ENCODE data around the gene DIPK1B. TPM values are rescaled to one million over a fixed set of nuclear protein-coding genes. Genes with fewer than 3 reads are reported as not detected.
"Not testable (repeated sequence)": the region's sequence is repeated elsewhere in the genome, so short reads cannot be mapped to it uniquely, and the experiment has no call there.

DIPK1B gene
- total RNA-seq, 1 donor from 2014 or later = 25.1 TPM

DNA sequence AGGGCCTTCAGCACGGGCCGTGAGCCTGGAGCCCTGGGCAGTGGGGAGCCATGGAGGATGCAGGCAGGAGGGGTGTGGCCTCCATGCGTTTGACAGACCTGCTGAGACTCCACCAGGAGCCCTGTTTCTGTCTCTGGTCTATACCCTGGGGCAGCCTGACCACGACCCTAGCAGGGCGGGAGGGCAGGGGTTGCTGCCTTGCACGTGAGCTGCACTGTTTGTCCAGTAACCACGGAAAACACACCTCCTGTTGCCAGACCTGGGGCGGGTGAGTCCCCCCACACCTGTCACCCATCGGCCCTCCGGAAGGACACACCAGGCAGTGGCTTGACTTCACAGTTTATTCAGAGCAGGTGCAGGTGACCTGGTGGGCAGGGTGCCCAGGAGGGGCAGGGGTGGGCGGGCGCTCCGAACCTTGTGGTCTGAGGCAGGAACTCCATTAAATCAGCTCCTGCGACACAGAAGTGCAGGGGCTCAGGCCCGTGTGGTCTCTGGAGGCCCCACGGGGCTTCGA, 41.7 kb downstream of the DIPK1B start:
- DNase-seq = no peak

DNA sequence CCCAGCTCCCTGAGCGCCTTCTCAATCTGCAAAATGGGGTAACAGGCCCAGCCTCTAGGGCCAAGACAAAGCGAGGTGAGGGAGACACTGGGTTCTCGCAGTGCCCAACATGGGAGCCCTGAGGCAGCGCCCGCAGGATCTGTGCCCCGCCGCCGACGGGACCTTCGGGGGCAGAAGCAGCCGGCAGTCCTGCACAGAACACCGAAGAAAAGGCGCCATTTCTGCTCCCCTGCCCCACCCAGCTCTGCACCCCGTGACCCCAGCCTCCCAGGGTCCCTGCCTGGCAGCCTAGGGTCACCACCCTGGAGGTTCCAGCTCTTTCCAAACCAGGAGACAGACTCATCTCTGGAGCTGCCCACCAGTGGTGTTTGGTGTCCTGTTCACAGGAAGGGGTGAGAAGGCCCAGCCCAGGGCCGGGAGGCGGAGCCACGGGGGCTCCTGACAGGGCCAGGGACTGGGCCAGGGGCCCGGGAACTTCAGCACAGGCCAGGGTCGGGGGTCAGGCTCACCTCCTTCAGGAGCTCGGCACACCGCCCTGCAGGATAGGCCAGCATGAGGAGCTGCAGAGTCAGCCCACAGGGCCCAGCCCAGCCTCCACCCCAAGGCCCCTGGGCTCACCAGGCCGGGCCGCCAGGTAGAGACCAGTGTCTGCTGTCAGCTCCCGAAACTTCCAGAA, 42.4 kb downstream of the DIPK1B start:
- DNase-seq = no peak

DNA sequence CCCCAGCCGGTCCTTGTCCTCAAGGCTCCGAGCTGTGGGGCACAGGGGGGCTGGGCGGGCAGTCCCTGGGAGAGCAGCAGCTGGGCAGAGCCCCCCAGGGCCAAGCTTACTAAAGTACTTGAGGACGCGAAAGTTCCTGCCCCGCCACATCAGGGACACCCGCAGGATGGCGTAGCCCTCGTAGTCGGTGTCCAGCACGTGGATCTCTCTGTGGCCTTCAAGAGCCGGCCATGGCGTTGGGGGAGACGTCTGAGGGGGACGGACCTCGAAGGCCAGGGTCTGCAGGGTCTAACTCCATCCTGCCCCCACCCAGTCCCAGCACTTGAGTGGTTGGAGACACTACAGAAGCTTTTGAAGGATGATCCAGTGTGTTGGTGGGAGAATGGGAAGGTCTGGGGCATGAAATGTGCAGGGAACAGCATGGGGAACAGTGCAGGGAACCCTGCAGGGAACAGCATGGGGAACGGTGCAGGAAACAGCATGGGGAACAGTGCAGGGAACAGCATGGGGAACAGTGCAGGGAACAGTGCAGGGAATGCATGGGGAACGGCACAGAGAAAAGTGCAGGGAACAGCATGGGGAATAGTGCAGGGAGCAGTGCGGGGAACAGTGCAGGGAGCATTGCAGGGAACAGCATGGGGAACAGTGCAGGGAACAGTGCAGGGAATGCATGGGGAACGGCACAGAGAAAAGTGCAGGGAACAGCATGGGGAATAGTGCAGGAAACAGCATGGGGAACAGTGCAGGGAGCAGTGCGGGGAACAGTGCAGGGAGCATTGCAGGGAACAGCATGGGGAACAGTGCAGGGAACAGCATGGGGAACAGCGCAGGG, 43.1 kb downstream of the DIPK1B start:
- DNase-seq = not testable (repeated sequence)

DNA sequence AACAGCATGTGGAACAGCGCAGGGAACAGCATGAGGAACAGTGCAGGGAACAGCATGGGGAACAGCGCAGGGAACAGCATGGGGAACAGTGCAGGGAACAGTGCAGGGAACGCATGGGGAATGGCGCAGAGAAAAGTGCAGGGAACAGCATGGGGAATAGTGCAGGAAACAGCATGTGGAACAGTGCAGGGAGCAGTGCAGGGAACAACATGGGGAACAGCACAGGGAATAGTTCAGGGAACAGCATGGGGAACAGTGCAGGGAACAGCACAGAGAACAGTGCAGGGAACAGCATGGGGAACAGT, 43.7 kb downstream of the DIPK1B start:
- no peak for DNase-seq

DNA sequence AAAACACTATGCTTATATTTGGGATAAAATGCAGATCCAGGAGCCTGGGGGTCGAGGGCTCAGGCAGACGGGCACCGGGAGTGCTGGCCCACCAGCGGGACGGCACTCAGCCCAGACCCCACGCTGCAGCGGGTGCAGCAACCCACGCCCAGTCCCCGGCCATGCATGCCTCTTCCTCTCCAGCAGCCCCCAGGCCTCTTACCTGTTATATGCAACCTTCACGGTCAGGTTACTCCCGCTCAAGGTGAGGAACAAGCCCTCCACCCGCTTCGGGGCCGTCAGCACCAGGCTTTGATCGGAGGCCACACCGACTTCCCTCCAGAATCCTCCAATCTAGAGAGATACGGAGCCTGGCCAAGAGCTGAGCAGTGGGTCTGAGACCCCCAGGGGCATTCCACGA, 44.5 kb downstream of the DIPK1B start:
- DNase-seq = no peak

DNA sequence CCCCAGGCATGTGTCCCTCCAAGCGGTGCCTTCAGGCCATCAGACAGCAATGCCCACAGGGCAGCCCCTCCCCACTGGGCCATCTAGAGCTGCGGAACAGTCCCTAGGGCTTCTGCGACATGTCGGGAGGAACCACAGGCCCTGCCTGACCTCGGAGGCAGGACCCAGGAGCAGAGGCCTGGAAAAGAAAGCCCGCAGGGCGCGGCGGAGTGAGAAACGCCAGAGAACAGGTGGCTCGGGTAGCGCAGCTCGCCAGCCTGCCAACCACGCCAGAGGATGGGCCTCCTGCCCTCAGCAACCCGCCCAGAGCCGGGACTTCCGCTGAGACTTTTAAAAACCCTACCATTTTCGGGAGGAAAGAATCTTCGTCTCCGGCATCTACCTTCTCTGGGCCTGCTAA, 45.0 kb downstream of the DIPK1B start:
- no peak for DNase-seq

DNA sequence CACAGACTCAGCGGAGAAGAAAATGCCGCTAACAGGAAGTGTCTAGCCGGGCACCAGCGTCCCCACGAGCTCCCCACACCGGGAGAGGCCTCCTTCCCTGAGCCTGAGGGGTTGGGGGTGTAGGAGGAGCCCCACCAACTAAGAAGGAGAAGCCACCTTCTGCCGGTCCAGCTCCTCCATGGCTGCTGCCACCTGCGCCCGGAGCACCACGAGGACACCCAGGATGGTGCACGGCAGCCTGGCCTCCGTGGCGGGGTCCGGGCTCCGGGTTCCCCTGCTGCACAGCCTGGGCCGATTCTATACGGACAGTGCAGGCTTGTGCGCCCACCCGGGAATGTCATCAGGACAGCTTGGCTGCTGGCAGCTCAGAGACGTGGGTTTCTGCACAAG, 45.4 kb downstream of the DIPK1B start:
- no peak for DNase-seq

DNA sequence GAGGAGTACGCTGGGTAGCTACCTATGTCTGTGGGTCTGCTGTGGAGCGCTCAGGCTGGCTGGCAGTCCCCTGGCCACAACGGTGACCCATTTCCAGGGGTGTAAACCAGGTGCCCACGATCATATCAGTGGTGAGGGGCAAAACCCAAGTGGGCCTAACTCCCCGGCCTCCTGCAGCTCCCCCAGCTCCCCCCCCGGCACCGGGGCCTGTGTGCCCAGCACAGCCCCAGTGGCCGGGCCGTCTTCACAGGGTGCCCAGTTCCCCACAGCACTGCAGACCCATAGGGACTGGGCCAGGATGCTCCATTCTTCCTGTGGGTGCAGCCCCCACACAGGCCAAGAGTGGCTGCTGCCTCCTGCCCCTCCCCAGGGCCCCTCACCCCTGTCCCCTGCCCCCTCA, 46.6 kb downstream of the DIPK1B start:
- DNase-seq = no peak

DNA sequence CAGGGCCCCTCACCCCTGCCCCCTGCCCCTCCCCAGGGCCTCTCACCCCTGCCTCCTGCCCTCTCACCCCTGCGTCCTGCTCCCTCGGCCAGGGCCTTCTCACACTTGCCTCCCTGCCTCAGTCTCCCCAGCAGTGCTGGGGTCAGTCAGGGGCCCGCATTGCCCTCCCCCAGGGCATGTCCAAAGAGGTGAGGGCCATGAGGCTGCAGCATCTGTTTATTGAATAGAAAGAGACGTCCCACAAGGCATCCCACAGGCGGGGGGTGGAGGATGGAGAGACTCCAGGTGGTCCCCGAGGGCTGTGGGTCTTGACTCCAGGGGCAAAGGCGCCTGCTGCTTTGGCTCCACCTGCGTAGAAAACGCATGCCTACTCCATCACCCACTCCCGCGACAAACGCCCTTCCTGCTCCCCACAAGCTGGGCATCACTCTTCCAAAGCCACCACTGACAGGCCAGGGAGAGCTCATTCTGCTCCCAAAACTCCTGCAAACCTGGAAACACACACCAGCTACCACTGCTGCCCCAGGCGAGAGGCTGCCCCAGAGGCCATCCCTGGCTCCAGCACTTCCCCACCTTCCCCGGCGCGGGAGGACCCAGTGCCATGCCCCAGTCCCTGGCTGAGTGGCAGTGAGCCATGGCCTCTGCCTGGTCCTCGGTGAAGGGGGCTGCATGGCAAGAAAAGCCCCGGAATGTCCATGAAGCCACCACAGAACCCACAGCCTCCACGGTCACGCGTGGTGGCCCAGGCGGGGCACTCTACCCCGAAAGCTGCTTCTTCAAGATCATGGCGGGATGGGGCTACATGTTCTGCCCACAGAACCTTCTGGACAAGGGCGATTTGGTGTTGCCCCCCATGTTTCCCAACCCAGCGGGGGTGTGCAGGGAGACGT, 47.3 kb downstream of the DIPK1B start:
- no peak for DNase-seq

DNA sequence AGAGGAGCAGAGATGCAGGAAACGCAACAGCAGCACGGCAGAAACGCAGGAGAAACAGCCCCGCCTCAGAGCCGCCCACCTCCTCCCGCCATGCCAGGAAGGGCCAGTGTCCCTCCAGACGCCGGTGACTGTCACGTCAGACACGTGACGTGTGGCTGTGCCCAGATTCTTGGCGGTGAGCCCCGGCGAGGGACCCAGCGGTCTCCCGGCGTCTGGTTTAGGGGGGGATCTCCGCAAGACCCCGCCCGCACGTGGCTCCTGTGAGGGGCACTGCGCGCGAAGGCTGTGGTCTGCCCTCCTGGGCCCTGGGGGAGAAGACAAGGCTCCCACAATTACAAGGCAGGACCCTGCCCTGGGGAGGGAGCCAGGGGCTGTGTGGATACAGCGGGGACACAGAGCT, 48.1 kb downstream of the DIPK1B start:
- DNase-seq = no peak

DNA sequence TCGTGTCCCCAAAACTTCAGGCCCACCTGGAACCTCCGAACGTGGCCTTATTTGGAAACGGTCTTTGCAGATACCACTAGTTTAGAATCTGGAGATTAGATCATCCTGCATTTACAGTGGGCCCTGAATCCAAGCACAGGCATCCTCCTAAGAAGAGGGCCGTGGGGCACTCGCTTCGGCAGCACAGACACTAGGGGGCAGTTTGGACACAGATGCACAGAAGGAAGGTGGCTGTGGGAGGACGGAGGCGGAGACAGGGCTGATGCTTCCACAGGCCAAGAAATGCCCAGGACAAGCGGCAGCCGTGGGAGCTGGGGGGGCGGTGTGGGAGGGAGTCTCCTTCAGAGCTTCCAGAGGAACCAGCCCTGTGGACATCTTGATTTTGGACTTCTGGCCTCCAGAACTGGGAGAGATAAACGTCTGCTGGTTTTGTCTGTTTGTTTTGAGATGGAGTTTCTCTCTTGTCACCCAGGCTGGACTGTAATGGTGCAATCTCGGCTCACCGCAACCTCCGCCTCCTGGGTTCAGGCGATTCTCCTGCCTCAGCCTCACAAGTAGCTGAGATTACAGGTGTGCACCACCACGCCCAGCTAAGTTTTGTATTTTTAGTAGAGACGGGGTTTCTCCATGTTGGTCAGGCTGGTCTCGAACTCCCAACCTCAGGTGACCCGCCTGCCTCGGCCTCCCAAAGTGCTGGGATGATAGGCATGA, 48.6 kb downstream of the DIPK1B start:
- DNase-seq = peak; percentile 71

DNA sequence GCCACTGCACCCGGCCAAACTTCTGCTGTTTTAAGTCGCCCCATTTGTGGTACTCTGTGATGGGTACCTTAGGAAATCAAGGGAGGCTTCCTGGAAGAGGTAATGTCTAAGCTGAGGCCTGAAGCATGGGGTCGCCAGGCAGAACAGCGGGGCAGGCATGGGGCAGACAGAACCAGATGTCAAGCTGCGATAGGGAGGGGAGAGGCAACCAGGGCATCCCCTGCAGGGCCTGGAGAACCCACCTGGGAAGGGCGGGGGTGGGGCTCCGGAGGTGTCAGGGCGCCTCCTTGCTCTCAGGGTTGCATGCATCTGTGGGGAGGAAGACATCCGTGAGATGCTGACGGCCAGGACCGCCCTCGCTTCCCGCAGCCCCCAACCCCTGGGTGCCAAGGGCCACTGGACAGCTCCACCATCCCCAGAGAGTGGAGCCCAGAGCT, 49.2 kb downstream of the DIPK1B start:
- no peak for DNase-seq

DNA sequence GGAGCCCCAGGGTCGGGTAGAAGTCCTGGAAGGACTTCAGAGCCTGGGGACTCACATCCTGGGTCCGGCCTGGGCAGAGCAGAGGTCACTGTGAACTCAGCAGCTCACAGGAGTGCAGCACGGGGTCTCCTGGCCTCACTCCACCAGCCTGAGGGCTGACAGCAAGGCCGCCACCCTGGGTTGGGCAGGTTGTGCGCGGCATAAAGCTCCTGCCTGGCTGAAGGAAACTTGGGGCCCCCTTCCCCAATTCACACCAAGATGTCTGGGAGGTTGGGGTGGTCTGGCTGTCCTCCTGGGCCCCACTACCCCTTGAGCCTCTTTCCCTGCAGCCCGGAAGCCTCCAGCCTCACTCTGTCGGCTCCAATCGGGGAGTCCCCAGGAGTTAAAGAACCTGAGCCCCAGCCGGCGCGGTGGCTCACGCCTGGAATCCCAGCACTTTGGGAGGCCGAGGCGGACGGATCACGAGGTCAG, 49.9 kb downstream of the DIPK1B start:
- DNase-seq = no peak

DNA sequence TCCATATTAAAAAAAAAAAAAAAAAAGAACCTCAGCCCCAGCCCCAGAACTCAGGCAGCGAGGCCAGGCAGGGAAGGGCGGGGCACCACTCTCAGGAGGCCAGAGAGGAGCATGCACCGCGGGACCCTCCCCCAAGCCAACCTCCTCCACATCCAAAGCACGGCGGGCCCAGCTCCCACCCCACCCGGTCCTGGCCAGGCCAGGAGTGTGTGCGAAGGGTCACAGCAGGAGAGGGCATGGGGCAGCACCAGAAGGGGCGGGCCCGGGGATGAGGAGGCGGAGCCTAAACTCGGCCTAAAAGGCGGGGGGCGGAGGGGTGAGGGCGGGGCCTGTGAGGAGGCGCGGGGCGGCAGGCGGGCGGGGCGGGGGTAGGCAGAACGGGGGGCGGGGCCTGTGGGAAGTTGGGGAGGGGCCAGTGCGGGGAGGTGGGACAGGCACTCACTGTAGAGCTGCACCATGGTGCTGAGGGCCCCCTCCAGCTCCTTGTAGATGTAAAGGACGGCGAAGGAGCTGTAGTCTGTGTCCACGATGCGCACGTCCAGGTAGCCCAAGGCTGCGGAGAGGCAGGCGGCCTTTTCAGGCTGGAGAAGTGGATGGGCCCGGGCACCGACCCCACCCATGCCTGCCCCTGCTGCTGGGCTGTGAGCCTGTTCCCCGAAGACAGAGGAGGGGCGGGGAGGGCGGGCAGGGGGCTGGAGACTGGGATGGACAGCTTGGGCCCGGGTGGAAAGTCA, 50.7 kb downstream of the DIPK1B start:
- DNase-seq = no peak

DNA sequence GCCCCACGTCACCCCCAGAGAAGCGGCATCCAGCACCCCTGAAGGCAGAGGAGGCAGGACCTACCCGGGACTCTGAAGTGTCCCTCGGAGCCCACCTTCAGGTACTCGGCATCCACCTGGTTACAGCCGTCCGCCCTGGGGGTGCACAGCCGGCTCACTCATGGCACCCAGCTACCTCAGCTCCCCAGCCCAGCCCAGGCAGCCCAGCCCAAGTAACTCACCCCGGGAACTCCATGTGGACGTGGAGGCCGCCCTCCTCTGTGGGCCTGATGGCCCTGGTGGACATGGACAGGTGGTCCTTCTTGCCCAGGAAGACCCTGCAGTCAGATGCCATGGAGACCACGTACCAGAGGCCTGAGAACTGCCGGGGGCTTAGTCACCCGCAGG, 51.3 kb downstream of the DIPK1B start:
- no peak for DNase-seq

DNA sequence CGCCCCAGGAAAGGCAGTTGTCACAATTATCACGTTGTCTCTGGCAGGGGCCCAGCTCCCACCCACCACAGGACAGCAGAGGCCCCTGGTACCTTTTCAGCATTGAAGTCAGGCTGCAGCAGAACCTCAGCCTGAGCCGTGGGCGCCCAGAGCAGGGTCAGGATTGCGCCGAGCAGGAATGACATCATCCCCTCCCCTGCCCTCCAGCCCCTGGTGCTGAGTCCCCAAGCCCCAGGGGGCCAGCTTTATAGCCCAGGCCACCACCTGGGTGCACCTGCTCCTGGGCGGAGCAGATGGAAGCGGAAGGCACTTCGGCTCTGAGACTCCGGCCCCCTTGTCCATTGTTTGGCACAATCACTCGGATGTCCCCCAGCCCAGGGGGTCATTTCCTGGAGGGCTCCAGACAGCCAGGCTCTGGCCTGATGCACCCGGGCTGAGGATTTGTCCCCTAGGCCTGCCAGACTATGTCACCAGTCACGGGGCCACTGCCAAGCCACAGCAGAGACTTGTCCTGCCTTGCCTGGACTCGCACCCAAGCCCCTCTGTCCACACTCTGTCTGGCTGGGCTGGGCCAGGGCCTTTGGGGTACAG, 52.0 kb downstream of the DIPK1B start, which contains the start of gene LCN15:
Gene LCN15, minus strand, starts transcription at position 218 of the 591 bp plus-strand sequence. Its CDS starts 30 bp downstream, at position 188.
- no peak for DNase-seq

DNA sequence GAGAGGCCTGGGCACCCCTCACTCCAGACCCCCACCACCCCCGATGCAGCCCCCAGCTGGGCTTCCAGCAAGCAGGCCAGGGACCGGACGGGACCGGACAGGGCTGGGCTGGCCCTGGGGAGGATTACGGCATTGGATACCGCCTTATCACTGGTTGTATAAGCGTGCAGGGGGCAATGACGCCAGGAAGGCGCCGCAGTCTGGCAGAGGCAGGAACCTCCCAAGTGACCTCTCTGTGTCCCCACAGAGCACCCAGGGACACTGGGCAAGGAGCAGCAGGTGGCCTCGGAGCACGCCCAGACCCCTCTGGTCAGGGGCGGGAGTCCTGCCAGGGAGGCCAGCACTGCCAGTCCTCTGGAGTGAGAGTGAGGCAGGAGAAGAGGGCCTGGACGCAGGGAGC, 52.7 kb downstream of the DIPK1B start:
- DNase-seq = no peak

DNA sequence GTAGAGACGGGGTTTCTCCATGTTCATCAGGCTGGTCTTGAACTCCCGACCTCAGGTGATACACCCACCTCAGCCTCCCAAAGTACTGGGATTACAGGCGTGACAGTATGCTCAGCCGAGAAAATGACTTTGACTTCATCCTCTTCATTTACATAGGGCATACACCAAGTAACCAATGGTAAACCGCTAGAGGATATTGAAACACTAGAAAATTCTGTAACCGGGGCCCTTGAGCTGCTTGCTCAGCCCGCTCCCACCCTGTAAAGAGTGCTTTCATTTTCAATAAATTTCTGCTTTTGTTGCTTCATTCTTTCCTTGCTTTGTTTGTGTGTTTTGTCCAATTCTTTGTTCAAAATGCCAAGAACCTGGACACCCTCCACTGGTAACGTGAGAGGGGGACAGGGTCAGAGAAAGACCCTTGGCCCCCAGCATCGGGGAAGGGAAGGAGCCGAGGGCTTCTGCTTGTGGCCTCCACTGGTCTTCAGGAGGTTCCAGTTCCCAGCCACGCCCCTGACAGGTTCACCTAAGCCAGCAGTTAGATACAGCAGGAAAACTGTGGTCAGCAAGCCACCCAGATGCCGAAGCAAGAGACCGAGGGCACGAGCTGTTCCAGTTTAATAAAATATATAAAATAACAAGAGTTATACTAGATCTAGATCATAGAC, 53.5 kb downstream of the DIPK1B start:
- not testable (repeated sequence) for DNase-seq

DNA sequence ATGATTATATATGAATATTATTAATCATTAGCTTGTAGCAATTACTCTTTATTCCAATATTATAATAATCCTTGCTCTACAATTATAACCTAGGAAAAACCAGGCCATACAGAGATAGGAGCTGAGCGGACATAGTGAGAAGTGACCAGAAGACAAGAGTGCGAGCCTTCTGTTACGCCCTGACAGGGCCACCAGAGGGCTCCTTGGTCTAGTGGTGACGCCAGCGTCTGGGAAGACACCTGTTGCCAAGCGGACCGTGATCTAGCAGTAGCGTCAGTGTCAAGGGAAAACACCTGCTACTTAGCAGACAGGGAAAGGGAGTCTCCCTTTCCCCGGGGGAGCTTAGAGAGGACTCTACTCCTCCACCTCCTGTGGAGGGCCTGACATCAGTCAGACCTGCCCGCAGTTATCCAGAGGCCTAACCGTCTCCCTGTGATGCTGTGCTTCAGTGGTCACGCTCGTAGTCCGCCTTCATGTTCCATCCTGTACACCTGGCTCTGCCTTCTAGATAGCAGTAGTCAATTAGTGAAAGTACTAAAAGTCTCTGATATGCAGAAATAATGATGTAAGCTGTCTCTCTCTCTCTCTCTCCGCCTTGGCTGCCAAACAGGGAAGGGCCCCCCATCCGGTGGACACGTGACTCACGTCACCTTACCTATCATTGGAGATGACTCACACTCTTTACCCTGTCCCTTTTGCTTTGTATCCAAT, 54.2 kb downstream of the DIPK1B start:
- not testable (repeated sequence) for DNase-seq
